ENCODE data around the gene GREB1L.

The GREB1L gene

GRCh38 chr18:21284540-21284939, 42.5 kb downstream of the GREB1L start:
- no peaks in the 10 kb centered on the region for H3K36me3 ChIP-seq
- no peak overlapping the region for H3K27ac ChIP-seq
- H3K9me3 ChIP-seq (ENCODE audit: severe bottlenecking) = no peaks in the 10 kb centered on the region
- TF ChIP-seq CTCF (IDR thresholded peaks at IDR 0.05; ENCODE audit: low read depth, low read length) = no peak
- no peak for DNase-seq
- no peaks in the 10 kb centered on the region for H3K27me3 ChIP-seq (ENCODE audit: insufficient read depth, low read depth, severe bottlenecking)
- H3K4me3 ChIP-seq (ENCODE audit: low read depth, low read length) = no peak overlapping the region

- Histone ChIP-seq H3K27me3 (ENCODE audit: insufficient read depth, low read depth, severe bottlenecking) (no peaks in the 10 kb centered on the region), H3K27ac (no peak overlapping the region), H3K4me3 (ENCODE audit: low read depth, low read length) (no peak overlapping the region), H3K36me3 (no peaks in the 10 kb centered on the region), H3K9me3 (ENCODE audit: severe bottlenecking) (no peaks in the 10 kb centered on the region)
- TF ChIP-seq CTCF (IDR thresholded peaks at IDR 0.05; ENCODE audit: low read depth, low read length) = no peak
- no peak for DNase-seq
Observed at GRCh38 chr18:21289827-21290226, 47.8 kb downstream of the GREB1L start.

GRCh38 chr18:21291106-21291505, 49.1 kb downstream of the GREB1L start:
- no peaks in the 10 kb centered on the region for H3K36me3 ChIP-seq
- no peak overlapping the region for H3K27ac ChIP-seq
- no peak overlapping the region for H3K4me3 ChIP-seq (ENCODE audit: low read depth, low read length)
- no peak for DNase-seq
- TF ChIP-seq CTCF (IDR thresholded peaks at IDR 0.05; ENCODE audit: low read depth, low read length) = no peak
- H3K27me3 ChIP-seq (ENCODE audit: insufficient read depth, low read depth, severe bottlenecking) = no peaks in the 10 kb centered on the region
- H3K9me3 ChIP-seq (ENCODE audit: severe bottlenecking) = no peaks in the 10 kb centered on the region

- Histone ChIP-seq H3K27ac (no peak overlapping the region), H3K27me3 (ENCODE audit: insufficient read depth, low read depth, severe bottlenecking) (no peaks in the 10 kb centered on the region), H3K4me3 (ENCODE audit: low read depth, low read length) (no peak overlapping the region), H3K9me3 (ENCODE audit: severe bottlenecking) (no peaks in the 10 kb centered on the region), H3K36me3 (no peaks in the 10 kb centered on the region)
- no peak for DNase-seq
- no peak for TF ChIP-seq CTCF (IDR thresholded peaks at IDR 0.05; ENCODE audit: low read depth, low read length)
Observed at GRCh38 chr18:21293479-21293878, 51.4 kb downstream of the GREB1L start.

- H3K4me3 ChIP-seq (ENCODE audit: low read depth, low read length) = no peak overlapping the region
- H3K36me3 ChIP-seq = no peaks in the 10 kb centered on the region
- TF ChIP-seq CTCF (IDR thresholded peaks at IDR 0.05; ENCODE audit: low read depth, low read length) = no peak
- no peak overlapping the region for H3K27ac ChIP-seq
- no peaks in the 10 kb centered on the region for H3K27me3 ChIP-seq (ENCODE audit: insufficient read depth, low read depth, severe bottlenecking)
- DNase-seq = no peak
- H3K9me3 ChIP-seq (ENCODE audit: severe bottlenecking) = no peaks in the 10 kb centered on the region
Observed at GRCh38 chr18:21295101-21295500, 53.1 kb downstream of the GREB1L start.

GRCh38 chr18:21296045-21296444, 54.0 kb downstream of the GREB1L start:
- no peaks in the 10 kb centered on the region for H3K36me3 ChIP-seq
- no peak for DNase-seq

More at GRCh38 chr18:21296045-21296444, 54.0 kb downstream of the GREB1L start:
- Histone ChIP-seq H3K27me3 (ENCODE audit: insufficient read depth, low read depth, severe bottlenecking) (no peaks in the 10 kb centered on the region), H3K27ac (no peak overlapping the region), H3K9me3 (ENCODE audit: severe bottlenecking) (no peaks in the 10 kb centered on the region), H3K4me3 (ENCODE audit: low read depth, low read length) (no peak overlapping the region)
- TF ChIP-seq CTCF (IDR thresholded peaks at IDR 0.05; ENCODE audit: low read depth, low read length) = no peak
